ENCODE measurements around the gene DGKA. TPM values are rescaled to one million over a fixed set of nuclear protein-coding genes. Genes with fewer than 3 reads are reported as not detected.

DGKA gene
- total RNA-seq, 4 donors from 2014 or later: 185 to 556 (median 198) TPM

DNA sequence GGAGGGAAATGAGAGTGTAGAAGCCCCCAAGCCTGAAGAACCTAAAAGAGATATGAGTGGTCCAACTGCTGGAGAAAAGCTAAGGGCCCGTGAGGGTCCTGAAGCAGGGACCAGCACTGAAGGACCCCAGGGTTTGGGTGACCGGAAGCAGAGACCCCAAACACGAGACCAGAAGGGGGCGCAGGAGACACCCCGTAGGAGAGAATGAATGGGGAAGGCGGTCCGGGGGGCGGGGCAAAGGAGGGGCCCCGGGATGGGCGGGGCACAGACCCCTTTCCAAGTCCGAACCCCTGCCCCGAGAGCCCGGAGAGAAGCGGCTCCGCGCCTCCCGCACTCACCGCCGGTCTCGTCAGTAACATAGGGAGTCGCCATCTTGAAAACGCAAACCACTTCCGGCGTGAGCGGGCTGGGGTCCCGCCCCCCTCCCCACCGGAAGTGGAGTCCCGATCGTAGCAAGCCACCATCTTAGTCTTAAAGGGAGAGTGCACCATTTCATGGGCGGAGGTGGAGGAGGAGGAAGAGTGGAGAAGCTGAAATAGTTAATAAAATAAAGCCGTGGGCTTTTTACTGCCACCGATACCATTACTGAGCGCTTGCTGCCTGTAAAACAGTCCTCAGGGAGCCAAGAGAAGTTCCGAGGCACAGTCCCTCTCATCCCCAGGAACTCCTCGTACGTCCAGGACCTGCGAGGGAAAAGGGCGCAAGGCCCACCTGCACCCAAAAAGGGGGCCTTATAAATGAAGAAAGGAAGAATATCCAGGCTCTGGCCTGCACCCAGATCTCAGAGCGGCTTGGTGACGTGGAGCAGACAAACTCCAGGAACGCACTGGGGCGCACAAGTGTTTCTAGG, 4.0 kb upstream of the DGKA start:
- Histone ChIP-seq H3K4me1 (peaks cover 59% of the 10 kb centered on the region), H3K27ac (peak overlapping the region; percentile 98), H3K4me3 (peak overlapping the region; percentile 88), H3K27me3 (no peaks in the 10 kb centered on the region), H3K36me3 (peaks cover 5% of the 10 kb centered on the region), H3K9me3 (no peaks in the 10 kb centered on the region)
- under 1% methylated on average over 38 of the region's 42 CpGs for WGBS
- TF ChIP-seq POLR2A (IDR thresholded peaks at IDR 0.05) (peak in 1 of 2 donors; percentile 50), POLR2AphosphoS5 (IDR thresholded peaks at IDR 0.05) (peak in 1 of 3 donors; percentile 26), EP300 (IDR thresholded peaks at IDR 0.05) (no peak)
- TF ChIP-seq, protein P1, sequence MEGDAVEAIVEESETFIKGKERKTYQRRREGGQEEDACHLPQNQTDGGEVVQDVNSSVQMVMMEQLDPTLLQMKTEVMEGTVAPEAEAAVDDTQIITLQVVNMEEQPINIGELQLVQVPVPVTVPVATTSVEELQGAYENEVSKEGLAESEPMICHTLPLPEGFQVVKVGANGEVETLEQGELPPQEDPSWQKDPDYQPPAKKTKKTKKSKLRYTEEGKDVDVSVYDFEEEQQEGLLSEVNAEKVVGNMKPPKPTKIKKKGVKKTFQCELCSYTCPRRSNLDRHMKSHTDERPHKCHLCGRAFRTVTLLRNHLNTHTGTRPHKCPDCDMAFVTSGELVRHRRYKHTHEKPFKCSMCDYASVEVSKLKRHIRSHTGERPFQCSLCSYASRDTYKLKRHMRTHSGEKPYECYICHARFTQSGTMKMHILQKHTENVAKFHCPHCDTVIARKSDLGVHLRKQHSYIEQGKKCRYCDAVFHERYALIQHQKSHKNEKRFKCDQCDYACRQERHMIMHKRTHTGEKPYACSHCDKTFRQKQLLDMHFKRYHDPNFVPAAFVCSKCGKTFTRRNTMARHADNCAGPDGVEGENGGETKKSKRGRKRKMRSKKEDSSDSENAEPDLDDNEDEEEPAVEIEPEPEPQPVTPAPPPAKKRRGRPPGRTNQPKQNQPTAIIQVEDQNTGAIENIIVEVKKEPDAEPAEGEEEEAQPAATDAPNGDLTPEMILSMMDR (IDR thresholded peaks at IDR 0.05): peak; percentile 46 to 63
- DNase-seq (ENCODE audit: low spot score in 2 of 2): peak; percentile 94 to 95

DNA sequence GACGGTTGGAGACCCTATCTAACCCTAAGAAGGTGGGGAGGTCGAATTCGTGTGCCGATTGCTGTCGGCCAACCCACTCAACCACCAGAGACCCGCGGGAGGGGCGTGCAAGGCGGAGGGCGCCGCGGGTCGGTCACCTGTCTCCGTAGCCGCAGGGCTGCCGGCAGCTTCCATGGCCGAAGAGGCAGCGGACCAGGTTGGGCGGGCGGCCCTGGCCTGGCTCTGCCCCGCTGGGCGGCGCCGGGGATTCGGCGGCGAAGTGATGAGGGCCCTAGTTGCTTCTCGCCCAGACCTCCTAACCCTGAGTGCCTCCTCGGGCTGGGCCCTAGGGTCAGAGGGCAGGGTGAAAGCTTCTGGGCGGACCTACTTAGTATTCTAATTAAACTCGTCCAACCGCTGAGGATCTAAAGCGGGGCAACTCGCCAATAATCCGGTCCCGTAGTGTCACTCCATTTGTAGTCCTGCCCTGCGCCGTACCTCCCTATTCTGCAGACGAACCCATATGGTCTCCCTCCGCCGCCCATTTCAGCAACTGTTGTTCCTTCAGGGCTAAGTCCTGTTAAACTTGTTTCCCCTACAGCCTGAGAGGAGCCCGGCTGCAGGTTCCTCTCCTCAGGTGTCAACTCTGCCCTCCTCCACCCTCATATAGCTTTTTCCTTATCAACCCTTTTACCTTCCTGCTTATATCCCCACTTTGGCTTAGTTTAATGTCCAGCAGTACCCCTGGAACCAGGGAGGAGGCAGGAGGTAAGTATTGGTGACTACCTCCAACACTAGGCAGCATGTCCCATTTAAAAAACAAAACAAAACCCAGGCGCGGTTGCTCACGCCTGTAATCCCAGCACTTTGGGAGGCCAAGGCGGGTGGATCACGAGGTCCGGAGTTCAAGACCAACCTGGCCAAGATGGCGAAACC, 3.1 kb upstream of the DGKA start, which contains the start of gene PYM1:
Gene PYM1 (minus strand): TSS at position 307 of the 915 bp plus-strand sequence. CDS start 133 bp downstream, at position 174.
- Histone ChIP-seq H3K27ac (peak within 1 kb of the TSS; percentile 98), H3K36me3 (no peaks in the 10 kb centered on the region), H3K27me3 (no peaks in the 10 kb centered on the region), H3K9me3 (no peaks in the 10 kb centered on the region), H3K4me1 (peaks cover 64% of the 10 kb centered on the region), H3K4me3 (peak within 1 kb of the TSS; percentile 88)
- 9% methylated on average over 33 of the region's 49 CpGs for WGBS
- peak; percentile 95 for DNase-seq (ENCODE audit: low spot score in 2 of 2)
- no peak for TF ChIP-seq EP300 (IDR thresholded peaks at IDR 0.05)
- TF ChIP-seq POLR2A (IDR thresholded peaks at IDR 0.05): peak in 1 of 2 donors; percentile 37
- TF ChIP-seq, protein P1 (IDR thresholded peaks at IDR 0.05): no peak
- TF ChIP-seq POLR2AphosphoS5 (IDR thresholded peaks at IDR 0.05): peak in 2 of 3 donors; percentile 7 to 51

DNA sequence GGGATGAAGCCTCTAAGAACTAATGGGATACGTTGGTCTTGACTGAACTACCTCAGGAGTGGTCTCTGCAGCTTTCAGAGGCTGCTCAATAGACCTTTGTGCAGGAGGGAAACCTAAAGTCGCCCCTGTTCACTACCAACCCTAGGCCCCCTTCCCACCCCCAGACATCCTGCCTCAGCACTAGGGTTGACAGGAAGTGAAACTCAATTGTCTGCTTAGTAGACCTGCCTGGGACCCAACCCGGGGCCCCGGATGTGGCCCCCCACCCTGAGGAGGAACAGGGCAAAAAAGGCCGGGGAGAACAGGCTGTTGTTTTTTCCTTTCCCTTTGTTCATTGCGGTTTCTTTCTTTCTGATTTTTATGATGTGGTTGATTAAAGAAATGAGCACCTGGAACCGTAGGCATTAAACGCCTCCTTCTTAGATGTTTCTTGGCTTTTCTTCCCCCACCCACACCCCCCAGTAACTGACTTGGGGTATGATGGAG, 1.6 kb upstream of the DGKA start:
- no peaks in the 10 kb centered on the region for H3K9me3 ChIP-seq
- peaks cover 75% of the 10 kb centered on the region for H3K4me1 ChIP-seq
- H3K36me3 ChIP-seq: no peaks in the 10 kb centered on the region
- H3K4me3 ChIP-seq: peak overlapping the region; percentile 88
- no peaks in the 10 kb centered on the region for H3K27me3 ChIP-seq
- DNase-seq (ENCODE audit: low spot score in 2 of 2): no peak
- TF ChIP-seq POLR2AphosphoS5 (IDR thresholded peaks at IDR 0.05): no peak
- TF ChIP-seq, protein P1 (IDR thresholded peaks at IDR 0.05): no peak
- TF ChIP-seq POLR2A (IDR thresholded peaks at IDR 0.05): no peak
- TF ChIP-seq EP300 (IDR thresholded peaks at IDR 0.05): no peak
- 42% methylated on average over 8 of the region's 8 CpGs for WGBS
- H3K27ac ChIP-seq: peak overlapping the region; percentile 98

DNA sequence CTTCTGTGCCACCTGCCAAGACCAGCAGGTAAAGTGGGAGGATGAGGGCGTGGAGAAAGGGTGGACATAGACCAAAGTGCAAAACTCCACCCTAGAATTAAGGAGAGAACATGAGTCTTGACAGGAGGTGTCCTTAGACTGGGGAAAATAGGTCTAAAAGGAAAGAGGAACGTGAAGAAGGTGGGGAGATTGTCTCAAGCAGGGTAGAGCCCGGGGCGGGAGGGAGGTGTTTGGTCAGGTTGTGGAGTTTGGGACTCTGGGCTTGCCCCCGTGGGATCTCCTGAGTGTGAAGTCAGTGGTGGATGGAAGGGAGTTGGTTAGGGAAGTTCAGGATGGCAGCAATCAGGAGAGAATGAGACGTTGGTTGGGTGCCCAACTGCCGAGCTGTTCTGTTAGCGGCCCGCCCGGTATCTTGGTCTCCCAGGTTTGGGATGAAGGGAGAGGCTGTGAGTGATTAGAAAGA, 386 bp downstream of the DGKA start:
- peak in 1 of 2 donors; percentile 68 for DNase-seq (ENCODE audit: low spot score in 2 of 2)
- 3% methylated on average over 10 of the region's 10 CpGs for WGBS
- H3K27ac ChIP-seq: peak overlapping the region; percentile 98
- no peaks in the 10 kb centered on the region for H3K36me3 ChIP-seq
- H3K4me1 ChIP-seq: peaks cover 81% of the 10 kb centered on the region
- H3K9me3 ChIP-seq: no peaks in the 10 kb centered on the region
- no peak for TF ChIP-seq EP300 (IDR thresholded peaks at IDR 0.05)
- no peak for TF ChIP-seq POLR2AphosphoS5 (IDR thresholded peaks at IDR 0.05)
- H3K27me3 ChIP-seq: no peaks in the 10 kb centered on the region
- peak overlapping the region; percentile 67 for H3K4me3 ChIP-seq

DNA sequence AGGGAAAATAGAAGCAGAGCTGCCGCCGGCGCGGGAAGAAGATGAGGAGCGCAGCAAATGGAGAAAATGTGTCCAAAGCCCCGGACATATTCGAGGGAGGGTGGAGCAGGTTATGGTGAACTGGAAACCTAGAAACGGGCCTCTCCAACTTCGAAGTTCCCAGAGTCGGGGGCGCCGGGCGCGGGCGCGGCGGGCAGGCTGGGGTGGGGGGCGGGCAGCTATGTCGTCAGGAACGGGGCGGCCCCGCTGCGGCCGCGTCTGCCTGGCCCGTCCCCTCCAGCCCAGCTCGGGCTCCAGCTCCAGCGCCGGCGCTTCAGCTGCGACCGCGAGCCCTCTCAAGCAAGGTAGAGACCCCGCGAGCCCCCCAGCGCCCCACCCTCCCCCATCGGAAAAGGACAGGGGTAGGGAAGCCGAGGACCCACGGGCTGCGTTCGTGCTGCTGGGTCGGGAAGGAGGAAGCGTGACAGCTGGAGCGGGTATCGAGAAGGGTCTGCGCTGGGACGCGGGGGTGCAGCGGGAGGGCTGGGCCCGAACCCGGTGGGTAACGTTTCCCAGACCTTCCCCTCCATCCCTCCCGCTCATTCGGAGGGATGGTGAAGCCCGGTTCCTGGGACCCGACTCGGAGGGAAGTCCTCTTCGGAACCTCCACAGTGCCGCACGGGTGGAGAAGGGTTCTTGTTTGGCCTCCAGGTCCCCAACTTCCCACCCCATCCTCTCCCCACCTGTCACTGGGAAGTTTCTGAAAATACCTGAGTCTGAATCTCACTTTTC, 1.0 kb downstream of the DGKA start:
- DNase-seq (ENCODE audit: low spot score in 2 of 2): peak; percentile 79 to 85
- Histone ChIP-seq H3K9me3 (no peaks in the 10 kb centered on the region), H3K27ac (peak overlapping the region; percentile 98), H3K4me1 (peaks cover 79% of the 10 kb centered on the region), H3K4me3 (peak overlapping the region; percentile 67), H3K36me3 (peaks cover 2% of the 10 kb centered on the region), H3K27me3 (no peaks in the 10 kb centered on the region)
- no peak for TF ChIP-seq EP300 (IDR thresholded peaks at IDR 0.05)
- no peak for TF ChIP-seq POLR2AphosphoS5 (IDR thresholded peaks at IDR 0.05)
- no peak for TF ChIP-seq POLR2A (IDR thresholded peaks at IDR 0.05)
- TF ChIP-seq, protein P1 (IDR thresholded peaks at IDR 0.05): peak in 1 of 2 donors; percentile 7
- WGBS: 0% methylated on average over 22 of the region's 60 CpGs

Data from suprapubic skin (tissue), 4 donors.